Peyer's patch (tissue), 4 donors: ENCODE data around the gene ELOVL5. TPM values are rescaled to one million over a fixed set of nuclear protein-coding genes. Genes with fewer than 3 reads are reported as not detected.

Experiments used
- DNase-seq, 3 donors: peaks; one replicate each; pipeline ENCODE4 v3.0.0-alpha.2; 2017 to 2019
- H3K27ac ChIP-seq, 4 donors: fragments of 200-600 bp; sonication (generic); one replicate each; pipeline ENCODE4 v1.5.1; 2016 to 2019
- H3K27me3 ChIP-seq, 2 donors: fragments of 200-600 bp; sonication (generic); one replicate each; pipeline ENCODE4 v1.5.1; 2019
- H3K36me3 ChIP-seq, 3 donors: fragments of 200-600 bp; sonication (generic); one replicate each; pipeline ENCODE4 v1.5.1; 2016 to 2019
- H3K4me1 ChIP-seq, 4 donors: fragments of 200-600 bp; sonication (generic); one replicate each; pipeline ENCODE4 v1.5.1; 2016 to 2019
- H3K4me3 ChIP-seq, 4 donors: fragments of 200-600 bp; sonication (generic); 1 replicate in 3 of 4; 2 replicates in 1 of 4; pipeline ENCODE4 v1.5.1; 2016 to 2019; ENCODE audit warnings: mild to moderate bottlenecking in 1 of 4
- H3K9me3 ChIP-seq, 4 donors: fragments of 200-600 bp; sonication (generic); one replicate each; pipeline ENCODE4 v1.5.1; 2016 to 2019; ENCODE audit warnings: mild to moderate bottlenecking in 1 of 4
- POLR2A ChIP-seq, 2 donors: fragments of 450-650 bp; IDR thresholded peaks; one replicate each; pipeline ENCODE4 v1.5.1; 2017; ENCODE audit warnings: antibody characterized with exemption in 2 of 2, mild to moderate bottlenecking in 2 of 2, moderate library complexity in 2 of 2
- total RNA-seq, 4 donors: library from RNA; depleted of rRNA; stranded (reverse); fragments of >200 nt; gene quantifications; one replicate each; pipeline ENCODE4 v1.1.0, GENCODE V29; 2016
- TF ChIP-seq, protein P1 (sequence below), 6 experiments: fragments of 450-650 bp in 4 of 6; fragments of 200-600 bp in 2 of 6; sonication (generic) in 1 of 6; IDR thresholded peaks; one replicate each; pipeline ENCODE4 v1.5.1; 2017 to 2019; ENCODE audit warnings: antibody characterized with exemption in 6 of 6, mild to moderate bottlenecking in 3 of 6, moderate library complexity in 1 of 6

The ELOVL5 gene
- total RNA-seq, 4 donors from 2014 or later, result 40.3 to 101 (median 78.6) TPM

GRCh38 chr6:53264915-53265607, 83.7 kb downstream of the ELOVL5 start:
- Histone ChIP-seq H3K9me3 (no peaks in the 10 kb centered on the region), H3K4me3 (no peak overlapping the region), H3K4me1 (no peaks in the 10 kb centered on the region), H3K27ac (no peak overlapping the region), H3K27me3 (no peaks in the 10 kb centered on the region), H3K36me3 (peaks cover 0 to 68% (median 0%) of the 10 kb centered on the region in 3 donors)
- no peak for DNase-seq
- TF ChIP-seq POLR2A (IDR thresholded peaks at IDR 0.05), result no peak

DNA sequence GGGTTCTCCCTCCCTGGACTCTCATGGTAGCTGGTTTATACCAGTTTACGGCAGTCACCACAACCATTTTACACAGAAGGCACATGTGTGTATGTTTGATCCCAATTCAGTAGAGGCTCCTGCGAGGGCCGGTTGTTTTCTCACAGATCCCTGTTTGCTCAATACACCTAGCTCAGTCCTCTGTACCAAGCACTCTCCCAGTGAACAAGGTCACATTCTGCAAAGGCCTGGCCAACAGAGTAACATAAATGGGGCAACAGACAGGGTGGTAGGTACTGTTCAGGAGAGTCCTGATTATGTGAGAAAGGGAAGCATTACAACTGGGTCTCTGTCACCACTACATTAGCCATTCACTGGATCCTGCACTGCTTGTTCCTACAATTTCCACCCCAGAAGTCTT, 84.4 kb downstream of the ELOVL5 start:
- TF ChIP-seq POLR2A (IDR thresholded peaks at IDR 0.05), result no peak
- DNase-seq, result no peak
- Histone ChIP-seq H3K4me3 (no peak overlapping the region), H3K9me3 (no peaks in the 10 kb centered on the region), H3K4me1 (no peaks in the 10 kb centered on the region), H3K27ac (no peak overlapping the region), H3K27me3 (no peaks in the 10 kb centered on the region), H3K36me3 (peaks cover 0 to 64% (median 0%) of the 10 kb centered on the region in 3 donors)

DNA sequence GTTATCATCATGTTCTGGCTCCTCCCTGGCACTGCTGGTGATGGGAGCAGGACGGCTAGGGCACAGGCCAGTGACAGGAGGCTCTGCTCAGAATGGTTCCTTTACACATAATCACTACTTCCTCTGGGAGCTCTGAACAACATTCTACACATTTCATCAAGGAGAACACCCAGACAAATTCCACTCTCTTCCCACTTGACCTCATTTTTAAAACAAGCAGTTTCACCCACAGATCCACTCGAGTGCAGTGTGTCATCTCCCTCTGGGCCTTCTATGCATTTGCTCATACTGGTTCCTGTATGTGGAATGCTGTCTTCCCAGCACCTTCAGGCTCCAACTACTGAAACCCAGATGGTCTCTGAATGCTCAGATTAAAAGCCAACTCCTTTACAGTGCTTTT, 84.8 kb downstream of the ELOVL5 start:
- H3K36me3 ChIP-seq, result peaks cover 0 to 60% (median 0%) of the 10 kb centered on the region in 3 donors
- no peaks in the 10 kb centered on the region for H3K4me1 ChIP-seq
- H3K27ac ChIP-seq, result no peak overlapping the region
- no peaks in the 10 kb centered on the region for H3K9me3 ChIP-seq
- H3K27me3 ChIP-seq, result no peaks in the 10 kb centered on the region
- no peak overlapping the region for H3K4me3 ChIP-seq
- TF ChIP-seq, protein P1, sequence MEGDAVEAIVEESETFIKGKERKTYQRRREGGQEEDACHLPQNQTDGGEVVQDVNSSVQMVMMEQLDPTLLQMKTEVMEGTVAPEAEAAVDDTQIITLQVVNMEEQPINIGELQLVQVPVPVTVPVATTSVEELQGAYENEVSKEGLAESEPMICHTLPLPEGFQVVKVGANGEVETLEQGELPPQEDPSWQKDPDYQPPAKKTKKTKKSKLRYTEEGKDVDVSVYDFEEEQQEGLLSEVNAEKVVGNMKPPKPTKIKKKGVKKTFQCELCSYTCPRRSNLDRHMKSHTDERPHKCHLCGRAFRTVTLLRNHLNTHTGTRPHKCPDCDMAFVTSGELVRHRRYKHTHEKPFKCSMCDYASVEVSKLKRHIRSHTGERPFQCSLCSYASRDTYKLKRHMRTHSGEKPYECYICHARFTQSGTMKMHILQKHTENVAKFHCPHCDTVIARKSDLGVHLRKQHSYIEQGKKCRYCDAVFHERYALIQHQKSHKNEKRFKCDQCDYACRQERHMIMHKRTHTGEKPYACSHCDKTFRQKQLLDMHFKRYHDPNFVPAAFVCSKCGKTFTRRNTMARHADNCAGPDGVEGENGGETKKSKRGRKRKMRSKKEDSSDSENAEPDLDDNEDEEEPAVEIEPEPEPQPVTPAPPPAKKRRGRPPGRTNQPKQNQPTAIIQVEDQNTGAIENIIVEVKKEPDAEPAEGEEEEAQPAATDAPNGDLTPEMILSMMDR (IDR thresholded peaks at IDR 0.05), result no peak
- no peak for TF ChIP-seq POLR2A (IDR thresholded peaks at IDR 0.05)
- DNase-seq, result no peak

GRCh38 chr6:53259860-53260580, 88.7 kb downstream of the ELOVL5 start:
- no peaks in the 10 kb centered on the region for H3K27me3 ChIP-seq
- no peak for TF ChIP-seq POLR2A (IDR thresholded peaks at IDR 0.05)
- TF ChIP-seq, protein P1 (IDR thresholded peaks at IDR 0.05), result no peak
- no peak overlapping the region for H3K4me3 ChIP-seq
- DNase-seq, result no peak
- H3K36me3 ChIP-seq, result peaks cover 0 to 29% (median 0%) of the 10 kb centered on the region in 3 donors
- no peaks in the 10 kb centered on the region for H3K4me1 ChIP-seq
- no peak overlapping the region for H3K27ac ChIP-seq
- no peaks in the 10 kb centered on the region for H3K9me3 ChIP-seq

DNA sequence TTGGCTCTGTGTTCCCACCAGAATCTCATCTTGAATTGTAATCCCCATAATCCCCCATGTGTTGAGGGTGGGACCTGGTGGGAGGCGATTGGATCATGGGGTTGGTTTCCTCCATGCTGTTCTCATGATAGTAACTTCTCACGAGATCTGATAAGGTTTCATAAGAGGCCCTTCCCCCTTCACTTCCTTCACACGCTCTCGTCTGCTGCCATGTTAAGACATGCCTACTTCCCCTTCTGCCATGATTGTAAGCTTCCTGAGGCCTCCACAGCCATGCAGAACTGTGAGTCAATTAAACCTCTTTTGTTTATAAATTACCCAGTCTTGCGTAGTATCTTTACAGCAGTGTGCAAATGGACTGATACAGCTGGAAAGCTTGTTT, 90.0 kb downstream of the ELOVL5 start:
- DNase-seq, result no peak
- no peaks in the 10 kb centered on the region for H3K27me3 ChIP-seq
- H3K27ac ChIP-seq, result no peak overlapping the region
- H3K4me3 ChIP-seq, result no peak overlapping the region
- no peaks in the 10 kb centered on the region for H3K9me3 ChIP-seq
- H3K36me3 ChIP-seq, result peaks cover 0 to 24% (median 0%) of the 10 kb centered on the region in 3 donors
- TF ChIP-seq POLR2A (IDR thresholded peaks at IDR 0.05), result no peak
- TF ChIP-seq, protein P1 (IDR thresholded peaks at IDR 0.05), result no peak
- H3K4me1 ChIP-seq, result no peaks in the 10 kb centered on the region

- H3K27me3 ChIP-seq, result no peaks in the 10 kb centered on the region
- TF ChIP-seq, protein P1 (IDR thresholded peaks at IDR 0.05), result no peak
- TF ChIP-seq POLR2A (IDR thresholded peaks at IDR 0.05), result no peak
Measured at GRCh38 chr6:53258076-53258773, 90.5 kb downstream of the ELOVL5 start.

More at GRCh38 chr6:53258076-53258773, 90.5 kb downstream of the ELOVL5 start:
- Histone ChIP-seq H3K27ac (no peak overlapping the region), H3K36me3 (peaks cover 0 to 24% (median 0%) of the 10 kb centered on the region in 3 donors), H3K9me3 (no peaks in the 10 kb centered on the region), H3K4me3 (no peak overlapping the region), H3K4me1 (no peaks in the 10 kb centered on the region)
- DNase-seq, result no peak
